Muscle layer of duodenum (tissue), 2 donors: ENCODE results near the gene GCM1.

Experiments
- H3K27ac ChIP-seq: one replicate; pipeline ENCODE4 v1.7.0; 2013; ENCODE audit warnings: mild to moderate bottlenecking, low read length
- H3K27me3 ChIP-seq: one replicate; pipeline ENCODE4 v1.7.0; 2013; ENCODE audit warnings: low read depth, mild to moderate bottlenecking, control low read depth, low read length
- H3K36me3 ChIP-seq, 2 donors: one replicate each; pipeline ENCODE4 v1.7.0; 2013; ENCODE audit warnings: low read length in 2 of 2, control low read depth in 1 of 2, mild to moderate bottlenecking in 1 of 2; ENCODE audit not compliant: insufficient read depth in 2 of 2, control insufficient read depth in 1 of 2
- H3K4me1 ChIP-seq, 2 donors: one replicate each; pipeline ENCODE4 v1.7.0; 2013; ENCODE audit warnings: low read length in 2 of 2, mild to moderate bottlenecking in 2 of 2, control low read depth in 1 of 2, moderate library complexity in 1 of 2; ENCODE audit not compliant: insufficient read depth in 2 of 2, control insufficient read depth in 1 of 2
- H3K4me3 ChIP-seq, 2 donors: one replicate each; pipeline ENCODE4 v1.7.0; 2013; ENCODE audit warnings: low read length in 2 of 2, low read depth in 1 of 2, mild to moderate bottlenecking in 1 of 2
- H3K9me3 ChIP-seq, 2 donors: one replicate each; pipeline ENCODE4 v1.7.0; 2013; ENCODE audit warnings: low read length in 2 of 2, control low read depth in 1 of 2, mild to moderate bottlenecking in 1 of 2; ENCODE audit not compliant: control insufficient read depth in 1 of 2
- donor health status: healthy.

GCM1 gene

DNA sequence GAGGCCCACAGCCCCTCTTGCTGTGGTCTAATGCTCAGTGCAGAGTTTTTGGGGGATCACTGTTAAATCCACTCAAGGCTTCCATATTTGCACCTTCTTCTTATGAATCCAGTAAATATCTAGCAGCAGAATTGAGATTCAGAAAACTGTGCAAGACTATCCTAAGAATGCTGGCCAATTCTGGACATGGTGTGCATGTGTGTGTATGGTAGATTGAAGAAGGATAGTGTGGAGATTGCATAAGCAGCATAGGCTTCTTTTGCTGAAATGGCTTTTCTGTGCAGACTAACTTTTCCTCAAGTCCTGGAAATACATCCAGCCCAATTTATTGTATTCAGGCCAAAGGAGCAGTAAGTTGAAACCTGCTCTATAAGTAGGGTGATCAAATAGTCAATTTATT lies 43.7 kb downstream of the GCM1 start:
- no peak overlapping the region for H3K4me3 ChIP-seq

DNA sequence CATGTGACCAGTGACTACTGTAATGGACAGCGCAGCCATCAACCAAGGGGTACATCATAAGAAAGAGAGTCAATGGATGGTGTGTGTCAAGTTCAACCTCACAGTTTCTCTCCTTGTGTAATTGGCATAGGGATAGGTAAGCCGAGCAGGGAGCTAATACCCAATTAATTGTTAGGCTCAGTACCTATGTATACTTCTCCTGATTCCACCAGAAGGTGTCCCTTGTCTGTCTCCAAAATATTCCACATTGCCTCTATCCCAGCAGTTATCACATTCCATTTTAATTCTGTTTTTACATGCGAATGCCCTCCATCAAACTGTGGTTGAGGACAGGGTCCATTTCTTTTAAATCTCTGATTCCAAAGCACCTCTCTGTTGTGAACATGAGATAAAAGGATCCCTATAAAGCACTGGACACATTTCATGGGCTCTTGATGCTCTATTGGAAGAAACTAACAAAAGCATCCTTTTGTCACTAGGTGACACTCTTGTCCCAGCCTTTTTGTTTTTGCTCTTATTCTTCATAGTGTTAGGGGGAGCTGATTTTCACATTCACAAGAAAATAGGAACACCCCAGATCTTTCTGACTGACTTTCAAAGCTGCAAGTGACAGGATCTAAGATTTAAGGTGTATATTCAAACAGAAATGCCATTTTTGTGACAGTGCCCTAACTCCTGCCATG lies 44.5 kb downstream of the GCM1 start:
- Histone ChIP-seq H3K9me3 (no peaks in the 10 kb centered on the region), H3K36me3 (peaks cover 25 to 31% of the 10 kb centered on the region in 2 donors), H3K27me3 (no peaks in the 10 kb centered on the region), H3K4me1 (peaks cover 0 to 15% of the 10 kb centered on the region in 2 donors), H3K27ac (no peak overlapping the region), H3K4me3 (no peak overlapping the region)

More for the DNA sequence above, 43.7 kb downstream of the GCM1 start:
- Histone ChIP-seq H3K4me1 (peaks cover 0 to 15% of the 10 kb centered on the region in 2 donors), H3K9me3 (no peaks in the 10 kb centered on the region), H3K27me3 (no peaks in the 10 kb centered on the region), H3K36me3 (peaks cover 24 to 25% of the 10 kb centered on the region in 2 donors), H3K27ac (no peak overlapping the region)

DNA sequence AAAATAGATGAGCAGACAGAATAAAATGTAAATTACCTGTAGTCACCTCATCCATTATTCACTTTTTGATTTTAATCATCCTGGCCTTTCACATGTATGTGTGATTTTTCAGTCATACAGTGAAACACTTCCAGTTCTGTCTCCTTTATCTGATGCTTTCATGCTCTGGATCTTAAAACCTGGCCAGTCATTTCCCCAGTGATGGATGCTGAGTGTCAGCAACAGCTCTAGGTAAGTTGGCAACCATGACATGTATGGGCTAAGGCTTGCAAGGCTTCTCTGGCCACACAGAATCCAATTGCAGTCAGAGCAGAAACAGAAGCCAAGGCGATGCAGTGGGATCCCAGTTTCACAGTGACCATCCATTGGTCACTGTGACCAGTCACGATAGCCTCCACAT lies 47.6 kb downstream of the GCM1 start:
- Histone ChIP-seq H3K27ac (no peak overlapping the region), H3K27me3 (no peaks in the 10 kb centered on the region), H3K36me3 (peaks cover 47 to 56% of the 10 kb centered on the region in 2 donors), H3K4me1 (peaks cover 0 to 13% of the 10 kb centered on the region in 2 donors), H3K9me3 (no peaks in the 10 kb centered on the region), H3K4me3 (no peak overlapping the region)

DNA sequence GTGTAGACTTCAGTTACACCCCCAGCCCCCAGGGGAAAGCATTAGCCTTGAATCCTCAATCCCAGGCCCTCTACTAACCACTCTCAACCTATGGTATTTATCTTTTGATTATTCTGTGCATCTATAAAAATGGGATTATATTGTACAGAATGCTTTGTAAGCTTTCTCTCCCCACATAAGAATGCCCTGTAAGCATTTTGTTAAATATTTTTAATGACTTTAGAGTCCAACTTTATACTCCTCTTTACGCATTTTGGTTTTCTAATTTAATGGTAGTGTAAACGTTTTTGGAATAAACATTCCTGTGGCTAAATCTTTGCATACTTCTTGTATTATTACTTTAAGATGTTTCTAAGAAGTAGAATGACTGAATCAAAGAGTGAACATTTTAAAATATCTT lies 48.1 kb downstream of the GCM1 start:
- Histone ChIP-seq H3K9me3 (no peaks in the 10 kb centered on the region), H3K27me3 (no peaks in the 10 kb centered on the region), H3K4me1 (peaks cover 0 to 10% of the 10 kb centered on the region in 2 donors), H3K27ac (no peak overlapping the region), H3K36me3 (peaks cover 52 to 61% of the 10 kb centered on the region in 2 donors), H3K4me3 (no peak overlapping the region)

GRCh38 chr6:53095716-53096115 lies 52.9 kb downstream of the GCM1 start:
- no peaks in the 10 kb centered on the region for H3K9me3 ChIP-seq
- H3K27me3 ChIP-seq = no peaks in the 10 kb centered on the region
- no peak overlapping the region for H3K27ac ChIP-seq
- H3K36me3 ChIP-seq = peaks cover 68 to 73% of the 10 kb centered on the region in 2 donors
- H3K4me1 ChIP-seq = no peaks in the 10 kb centered on the region
- no peak overlapping the region for H3K4me3 ChIP-seq

GRCh38 chr6:53095270-53095669 lies 53.4 kb downstream of the GCM1 start:
- H3K27ac ChIP-seq = no peak overlapping the region
- H3K36me3 ChIP-seq = peaks cover 65 to 70% of the 10 kb centered on the region in 2 donors
- no peak overlapping the region for H3K4me3 ChIP-seq
- H3K9me3 ChIP-seq = no peaks in the 10 kb centered on the region
- no peaks in the 10 kb centered on the region for H3K27me3 ChIP-seq
- H3K4me1 ChIP-seq = no peaks in the 10 kb centered on the region

GRCh38 chr6:53090576-53090975 lies 58.1 kb downstream of the GCM1 start:
- no peaks in the 10 kb centered on the region for H3K27me3 ChIP-seq
- no peak overlapping the region for H3K4me3 ChIP-seq
- H3K9me3 ChIP-seq = no peaks in the 10 kb centered on the region
- no peak overlapping the region for H3K27ac ChIP-seq
- peaks cover 60 to 62% of the 10 kb centered on the region in 2 donors for H3K36me3 ChIP-seq
- no peaks in the 10 kb centered on the region for H3K4me1 ChIP-seq

DNA sequence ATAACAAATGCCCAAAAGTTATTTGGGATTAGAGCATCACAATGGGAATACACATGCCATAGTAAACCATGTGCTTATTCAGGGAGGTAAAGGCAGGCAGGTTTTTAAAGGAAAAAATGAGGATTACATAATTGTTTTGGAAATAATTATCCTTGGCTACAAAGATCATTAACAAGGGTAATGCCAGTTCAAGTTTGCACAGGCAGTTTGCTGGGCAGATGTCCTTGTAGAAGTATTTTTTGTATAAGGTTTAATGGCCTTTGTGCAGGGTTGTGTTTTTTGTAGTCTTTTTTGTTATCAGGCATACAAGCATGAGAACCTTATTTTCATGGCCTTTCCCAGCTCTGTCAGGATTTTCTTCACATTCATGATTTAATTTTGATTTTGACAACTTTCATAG lies 58.7 kb downstream of the GCM1 start:
- Histone ChIP-seq H3K9me3 (no peaks in the 10 kb centered on the region), H3K27ac (no peak overlapping the region), H3K4me3 (no peak overlapping the region), H3K36me3 (peaks cover 57% of the 10 kb centered on the region in 2 donors), H3K4me1 (no peaks in the 10 kb centered on the region), H3K27me3 (no peaks in the 10 kb centered on the region)

DNA sequence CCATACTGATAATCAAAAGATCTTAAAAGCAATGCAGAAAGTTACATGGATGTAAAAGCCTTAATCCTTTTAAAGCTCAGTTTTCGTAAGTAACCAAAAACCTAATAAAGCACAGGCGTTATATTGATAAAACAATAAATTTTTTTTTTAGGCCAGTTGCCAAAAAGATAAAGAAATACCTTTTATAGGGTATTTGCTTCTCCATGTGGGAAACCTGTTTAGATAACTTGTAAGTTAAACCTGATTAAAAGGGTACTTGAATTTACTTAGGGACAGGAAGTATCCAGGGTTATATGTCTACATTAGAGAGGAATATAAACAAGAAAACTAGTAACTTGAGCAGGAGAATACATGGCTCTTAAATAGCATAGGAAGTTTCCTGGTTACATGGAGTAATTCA lies 62.3 kb downstream of the GCM1 start:
- H3K27ac ChIP-seq = no peak overlapping the region
- peaks cover 55 to 60% of the 10 kb centered on the region in 2 donors for H3K36me3 ChIP-seq
- H3K27me3 ChIP-seq = no peaks in the 10 kb centered on the region
- H3K4me1 ChIP-seq = no peaks in the 10 kb centered on the region
- H3K9me3 ChIP-seq = no peaks in the 10 kb centered on the region
- H3K4me3 ChIP-seq = no peak overlapping the region

- no peaks in the 10 kb centered on the region for H3K4me1 ChIP-seq
- no peak overlapping the region for H3K4me3 ChIP-seq
- H3K36me3 ChIP-seq = peaks cover 53 to 61% of the 10 kb centered on the region in 2 donors
- no peak overlapping the region for H3K27ac ChIP-seq
- no peaks in the 10 kb centered on the region for H3K27me3 ChIP-seq
- no peaks in the 10 kb centered on the region for H3K9me3 ChIP-seq
These were observed 67.8 kb downstream of the GCM1 start for GRCh38 chr6:53080813-53081212.
